ENCODE data around the gene ZAR1L.

DNA sequence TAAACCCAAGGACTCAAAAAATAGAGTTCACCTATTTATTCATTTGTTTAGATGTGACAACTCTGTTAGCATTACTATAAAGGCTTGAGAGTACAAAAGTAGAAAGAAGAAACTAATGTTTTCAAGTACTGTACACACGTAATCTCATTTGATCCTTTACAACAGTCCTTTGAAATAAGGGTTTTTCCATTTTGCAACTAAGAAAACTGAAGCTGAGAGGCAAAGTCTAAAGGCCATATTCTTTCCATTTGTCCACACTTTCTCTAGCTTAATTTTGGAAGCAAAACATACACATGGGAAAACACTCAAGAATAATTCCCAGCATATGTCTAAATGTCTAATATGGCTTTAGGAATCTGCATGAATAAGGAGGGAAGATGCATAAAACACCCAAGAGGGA is 34.1 kb downstream of the ZAR1L start:
- TF ChIP-seq, protein P1, sequence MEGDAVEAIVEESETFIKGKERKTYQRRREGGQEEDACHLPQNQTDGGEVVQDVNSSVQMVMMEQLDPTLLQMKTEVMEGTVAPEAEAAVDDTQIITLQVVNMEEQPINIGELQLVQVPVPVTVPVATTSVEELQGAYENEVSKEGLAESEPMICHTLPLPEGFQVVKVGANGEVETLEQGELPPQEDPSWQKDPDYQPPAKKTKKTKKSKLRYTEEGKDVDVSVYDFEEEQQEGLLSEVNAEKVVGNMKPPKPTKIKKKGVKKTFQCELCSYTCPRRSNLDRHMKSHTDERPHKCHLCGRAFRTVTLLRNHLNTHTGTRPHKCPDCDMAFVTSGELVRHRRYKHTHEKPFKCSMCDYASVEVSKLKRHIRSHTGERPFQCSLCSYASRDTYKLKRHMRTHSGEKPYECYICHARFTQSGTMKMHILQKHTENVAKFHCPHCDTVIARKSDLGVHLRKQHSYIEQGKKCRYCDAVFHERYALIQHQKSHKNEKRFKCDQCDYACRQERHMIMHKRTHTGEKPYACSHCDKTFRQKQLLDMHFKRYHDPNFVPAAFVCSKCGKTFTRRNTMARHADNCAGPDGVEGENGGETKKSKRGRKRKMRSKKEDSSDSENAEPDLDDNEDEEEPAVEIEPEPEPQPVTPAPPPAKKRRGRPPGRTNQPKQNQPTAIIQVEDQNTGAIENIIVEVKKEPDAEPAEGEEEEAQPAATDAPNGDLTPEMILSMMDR (IDR thresholded peaks at IDR 0.05): no peak
- TF ChIP-seq POLR2A (IDR thresholded peaks at IDR 0.05): no peak
